ENCODE data around the gene CYP11A1. TPM values are rescaled to one million over a fixed set of nuclear protein-coding genes. Genes with fewer than 3 reads are reported as not detected.
A peak's percentile ranks its signal among the peaks of the same experiment; 100 is the strongest.

CYP11A1 gene
- total RNA-seq, 1 donor: not detected

DNA sequence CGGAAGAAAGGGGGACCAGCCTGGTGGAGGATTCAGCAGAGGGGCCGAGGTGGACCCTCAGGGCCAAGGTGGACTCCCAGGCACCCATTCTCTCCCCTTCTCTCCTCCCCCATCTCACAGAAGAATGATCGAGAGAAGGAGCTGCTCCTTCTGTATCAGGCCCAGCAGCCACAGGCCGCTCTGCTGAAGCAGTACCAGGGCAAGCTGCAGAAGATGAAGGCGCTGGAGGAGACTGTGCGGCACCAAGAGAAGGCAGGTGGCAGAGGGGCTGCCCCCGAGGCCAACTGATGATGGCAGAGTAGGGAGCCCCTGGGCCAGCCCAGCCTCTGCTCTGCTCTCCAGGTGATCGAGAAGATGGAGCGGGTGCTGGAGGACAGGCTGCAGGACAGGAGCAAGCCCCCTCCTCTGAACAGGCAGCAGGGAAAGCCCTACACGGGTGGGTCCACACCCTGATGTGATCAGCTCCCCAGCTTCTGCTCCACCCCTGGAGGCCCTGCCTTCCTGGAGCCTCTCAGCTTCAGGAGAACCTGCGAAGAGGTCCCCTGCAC is 36.5 kb downstream of the CYP11A1 start:
- DNase-seq (ENCODE audit: low read depth in 2 of 3, low spot score in 2 of 3): no peak

DNA sequence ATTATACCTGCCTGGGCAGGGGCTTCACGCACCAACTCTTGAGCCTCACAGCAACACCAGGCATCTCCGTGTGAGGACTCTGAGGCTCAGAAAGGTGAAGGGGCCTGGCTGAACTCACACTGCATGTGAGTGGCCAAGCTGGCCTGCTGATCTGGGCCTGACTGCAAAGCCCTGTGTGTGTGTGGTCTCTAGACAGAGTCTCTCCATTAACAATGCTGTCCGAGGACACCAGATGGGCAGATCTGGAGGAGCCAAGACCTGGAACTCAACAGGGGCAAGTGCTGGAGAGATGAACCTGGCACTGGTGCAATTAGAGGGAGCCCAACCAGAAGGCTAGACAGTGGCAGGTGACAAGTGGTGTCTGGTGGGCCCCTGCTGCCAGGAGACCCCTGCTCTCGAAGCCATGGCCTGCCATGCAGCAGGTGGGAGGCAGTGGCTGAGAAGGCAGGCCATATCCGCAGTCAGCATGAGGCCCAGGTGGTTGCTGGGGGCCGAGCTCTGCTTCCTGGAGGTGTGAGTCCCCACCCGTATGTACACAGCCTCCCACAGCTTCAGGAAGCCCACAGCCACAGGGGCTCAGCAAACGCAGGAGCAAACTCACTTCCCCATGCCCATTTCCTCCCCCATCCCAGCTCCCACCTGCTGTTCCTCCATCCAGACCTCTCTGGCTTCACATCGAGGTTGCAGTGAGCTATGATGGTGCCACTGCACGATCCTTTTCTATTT is 39.0 kb downstream of the CYP11A1 start:
- no peak for DNase-seq (ENCODE audit: low read depth in 2 of 3, low spot score in 2 of 3)

DNA sequence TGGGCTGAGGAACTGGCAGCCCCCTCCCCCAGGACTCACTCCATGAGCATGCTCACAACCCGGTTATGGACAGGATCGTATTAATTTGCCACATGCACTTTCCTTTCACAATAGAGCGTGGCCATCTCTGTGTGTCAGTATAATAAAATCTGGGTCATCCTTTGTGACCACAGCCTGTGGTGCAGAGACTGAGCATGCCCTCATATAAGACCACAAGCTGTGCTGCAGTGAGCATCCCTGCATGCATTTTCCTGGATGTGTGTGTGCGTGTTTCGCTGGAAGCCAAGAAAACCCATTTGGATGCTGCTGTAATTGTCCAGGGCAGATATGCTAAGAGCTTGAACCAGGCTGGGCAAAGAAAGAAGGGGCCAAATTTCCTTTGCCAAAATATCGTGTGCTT is 39.7 kb downstream of the CYP11A1 start:
- no peak for DNase-seq (ENCODE audit: low read depth in 2 of 3, low spot score in 2 of 3)

DNA sequence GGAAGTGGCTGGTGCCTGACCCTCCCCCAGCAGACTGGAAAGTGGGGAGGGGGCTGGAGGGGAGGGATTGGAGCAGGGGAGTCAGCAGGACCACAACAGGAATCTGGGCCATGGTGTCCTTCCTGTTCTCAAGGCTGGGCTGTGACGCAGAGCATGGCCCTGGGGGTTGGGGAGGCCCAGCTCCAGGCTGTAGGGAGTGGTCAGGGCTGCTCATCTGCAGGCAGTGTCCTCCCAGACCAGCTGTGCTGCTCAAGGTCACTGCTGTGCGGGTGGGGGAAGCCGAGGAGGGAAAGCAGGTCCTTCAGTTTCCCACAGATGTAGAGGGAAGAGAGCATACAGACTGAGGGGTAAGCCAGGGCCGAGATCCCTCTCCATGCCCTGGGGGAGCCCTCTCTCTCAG is 40.7 kb downstream of the CYP11A1 start:
- DNase-seq (ENCODE audit: low read depth in 2 of 3, low spot score in 2 of 3): no peak

DNA sequence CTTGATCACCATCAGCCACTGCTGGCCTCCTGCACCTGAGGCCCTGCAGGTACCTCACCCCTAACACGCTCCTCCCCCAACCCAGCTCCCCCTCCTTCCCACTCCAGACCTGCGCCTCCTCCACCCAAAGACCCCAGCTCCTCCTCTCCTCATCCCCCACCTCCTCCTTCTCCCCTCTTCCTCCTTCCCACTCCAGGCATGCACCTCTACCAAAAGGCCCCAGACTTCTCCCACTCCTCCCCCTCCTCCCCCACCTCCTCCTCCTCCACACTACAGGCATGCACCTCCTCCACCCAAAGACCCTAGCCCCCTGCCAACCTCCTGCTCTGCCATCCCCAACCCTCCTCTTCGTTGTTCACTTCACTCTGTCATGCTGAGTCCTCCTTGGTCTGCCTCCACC is 42.7 kb downstream of the CYP11A1 start:
- no peak for DNase-seq (ENCODE audit: low read depth in 2 of 3, low spot score in 2 of 3)

DNA sequence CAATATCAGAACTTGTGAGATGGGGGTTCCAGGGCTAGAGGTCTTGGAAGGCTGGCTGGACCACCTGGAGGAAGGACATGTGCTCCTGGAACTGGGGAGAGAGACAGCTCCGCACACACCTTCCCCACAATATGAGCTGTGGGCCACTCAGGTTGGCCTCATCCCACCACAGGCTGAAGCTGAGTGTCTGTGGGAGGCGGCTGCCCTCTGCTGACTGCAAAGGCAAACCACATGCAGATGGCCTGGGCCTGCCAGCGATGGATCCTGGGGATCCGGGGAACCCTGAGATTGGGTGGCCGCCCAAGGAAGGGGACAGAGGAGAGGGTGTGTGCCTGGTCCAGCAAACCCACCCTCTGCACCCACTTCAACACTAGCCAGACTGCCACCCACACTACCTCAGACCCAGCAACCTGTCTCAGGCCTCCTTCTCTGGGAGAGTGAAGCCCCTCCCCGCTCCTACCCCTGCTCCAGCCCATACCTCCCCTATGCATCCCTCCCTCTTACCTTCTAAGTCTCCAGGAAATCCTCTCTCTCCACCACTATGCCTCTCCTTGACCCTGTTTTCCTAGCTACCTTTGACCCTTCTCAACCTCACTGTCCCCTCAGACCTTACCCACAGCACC is 44.8 kb downstream of the CYP11A1 start:
- DNase-seq (ENCODE audit: low read depth in 2 of 3, low spot score in 2 of 3): peak; percentile 19 to 74 (median 48)

DNA sequence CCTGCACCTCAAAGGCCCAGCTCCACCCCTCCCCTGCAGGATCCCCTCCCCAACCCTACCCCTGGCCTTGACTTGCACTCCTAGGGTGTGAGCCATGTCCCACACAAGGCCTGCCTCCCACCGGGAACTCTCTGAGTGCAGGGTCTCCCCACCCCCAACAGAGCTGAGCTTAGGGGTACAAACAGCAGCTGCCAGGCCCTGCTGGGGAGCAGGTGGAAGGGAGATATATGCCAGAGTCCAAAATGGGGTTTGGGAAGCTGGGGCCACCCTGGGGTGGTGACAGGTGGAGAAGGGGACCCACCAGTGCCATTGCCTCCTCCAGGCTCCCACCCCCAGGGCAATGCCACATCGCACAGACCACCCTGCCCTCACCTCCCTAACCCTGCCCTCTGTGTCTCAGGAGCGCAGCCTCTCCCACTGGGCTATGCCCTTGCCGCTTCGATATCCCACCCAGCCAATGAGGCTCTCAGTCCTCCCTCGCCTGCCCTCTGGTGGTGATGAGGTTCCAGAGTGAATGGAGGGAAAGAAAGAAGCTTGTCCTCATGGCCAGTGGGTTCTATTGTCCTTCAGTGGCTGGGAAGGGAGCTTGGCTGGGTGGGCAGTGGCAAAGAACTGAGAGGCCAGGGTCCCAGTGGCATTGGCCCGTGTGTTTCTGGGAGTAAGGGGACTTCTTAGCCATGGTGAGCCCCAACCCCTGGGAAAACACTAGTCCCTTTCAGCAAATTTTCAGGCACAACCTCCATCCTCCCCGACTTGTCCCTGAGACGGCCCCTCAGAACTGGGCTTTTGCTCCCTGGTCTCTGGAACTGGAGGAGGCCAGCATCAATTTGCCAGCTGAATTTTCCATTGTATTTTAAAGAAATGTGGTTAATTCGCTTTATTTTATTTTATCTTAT is 46.8 kb downstream of the CYP11A1 start:
- DNase-seq (ENCODE audit: low read depth in 2 of 3, low spot score in 2 of 3): peak in 2 of 3 donors; percentile 33 to 56

DNA sequence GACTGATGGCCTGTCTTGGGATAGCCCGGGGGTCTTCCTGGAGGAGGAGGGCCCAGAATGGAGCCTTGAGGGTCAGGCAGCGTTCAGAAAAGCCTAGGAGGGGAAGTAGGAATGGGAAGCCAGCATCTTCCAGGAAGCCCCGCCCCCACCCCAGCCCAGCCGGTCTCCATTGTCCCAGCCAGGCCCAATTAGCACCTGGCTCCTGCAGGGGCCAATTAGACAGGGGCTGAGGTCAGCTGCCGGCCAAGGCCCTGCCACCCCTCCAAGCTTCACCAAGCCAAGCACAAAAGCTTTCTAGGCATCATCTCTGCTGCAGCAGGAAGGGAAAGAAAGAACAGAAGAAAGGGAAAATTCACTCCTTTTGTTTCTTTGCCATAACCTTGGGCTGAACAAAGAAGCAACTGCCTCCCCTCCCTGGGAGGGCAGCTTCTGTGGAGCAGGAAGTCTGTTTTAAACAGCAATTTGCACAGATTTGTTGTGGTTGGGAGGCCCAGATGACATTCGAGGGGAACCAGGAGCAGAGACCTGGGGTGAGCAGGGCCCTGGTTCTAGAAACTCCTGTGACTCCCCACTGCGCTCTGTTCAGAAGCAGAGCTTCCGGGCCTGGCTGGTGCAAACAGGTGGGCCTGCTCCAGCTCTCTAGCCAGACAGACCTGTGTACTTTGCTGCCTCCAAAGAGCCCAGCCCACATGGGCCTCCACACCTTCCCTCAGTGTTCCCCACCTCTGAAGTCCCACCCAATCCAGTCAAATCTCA is 47.7 kb downstream of the CYP11A1 start:
- DNase-seq (ENCODE audit: low read depth in 2 of 3, low spot score in 2 of 3): peak in 1 of 3 donors; percentile 65

DNA sequence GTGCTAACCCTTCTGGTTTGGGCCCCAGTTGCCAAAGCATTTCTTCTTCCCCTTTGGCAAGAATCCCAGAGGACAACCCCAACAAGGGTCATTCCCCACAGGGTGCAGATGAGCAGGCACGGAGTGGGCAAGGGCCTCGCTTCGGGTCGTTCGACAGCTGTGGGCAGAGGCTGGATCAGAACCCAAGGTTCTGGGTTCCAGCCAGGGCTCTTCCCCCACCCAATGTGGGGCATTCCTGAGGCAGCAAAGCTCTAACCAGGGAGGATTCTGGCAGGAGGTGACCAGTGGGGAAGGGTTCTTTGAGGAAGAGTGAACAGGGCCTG is 48.3 kb downstream of the CYP11A1 start:
- no peak for DNase-seq (ENCODE audit: low read depth in 2 of 3, low spot score in 2 of 3)

DNA sequence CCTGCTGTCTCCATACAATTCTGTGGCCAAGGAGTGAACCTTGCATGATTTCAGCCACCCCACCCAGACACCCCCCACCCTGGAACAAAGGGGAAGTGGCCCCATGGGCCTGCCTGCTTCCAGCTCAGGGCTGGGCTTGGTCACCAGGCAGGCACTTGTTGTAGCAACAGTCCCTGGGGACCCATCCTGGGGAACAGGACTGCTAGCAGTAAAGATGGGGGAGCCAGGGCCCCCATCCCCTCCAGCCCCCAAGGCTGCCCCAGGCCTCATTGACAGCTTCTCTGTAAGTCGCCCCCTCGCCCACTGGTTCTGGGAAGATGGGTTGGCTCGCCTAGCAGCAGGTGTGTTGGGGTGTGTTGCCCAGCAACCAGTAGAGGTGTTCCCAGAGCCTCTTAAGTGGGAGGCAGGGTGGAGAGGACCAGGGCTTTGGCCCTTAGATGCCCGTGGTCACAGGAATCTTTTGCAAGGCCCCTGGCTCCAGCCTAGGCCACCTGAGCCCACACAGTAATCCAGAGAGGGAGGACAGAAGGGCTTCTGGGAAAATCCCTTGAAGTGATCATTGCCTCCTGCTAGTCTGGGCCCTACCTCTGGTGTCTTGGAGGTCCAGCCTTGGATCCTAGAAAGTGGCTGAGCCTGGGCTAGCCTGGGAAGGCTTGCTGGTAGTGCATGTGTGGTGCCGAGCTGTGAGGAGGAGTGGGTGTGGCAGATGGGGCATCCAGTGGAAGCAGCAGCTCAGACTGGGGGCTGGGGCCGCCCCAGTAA is 48.9 kb downstream of the CYP11A1 start:
- DNase-seq (ENCODE audit: low read depth in 2 of 3, low spot score in 2 of 3): peak in 1 of 3 donors; percentile 35

DNA sequence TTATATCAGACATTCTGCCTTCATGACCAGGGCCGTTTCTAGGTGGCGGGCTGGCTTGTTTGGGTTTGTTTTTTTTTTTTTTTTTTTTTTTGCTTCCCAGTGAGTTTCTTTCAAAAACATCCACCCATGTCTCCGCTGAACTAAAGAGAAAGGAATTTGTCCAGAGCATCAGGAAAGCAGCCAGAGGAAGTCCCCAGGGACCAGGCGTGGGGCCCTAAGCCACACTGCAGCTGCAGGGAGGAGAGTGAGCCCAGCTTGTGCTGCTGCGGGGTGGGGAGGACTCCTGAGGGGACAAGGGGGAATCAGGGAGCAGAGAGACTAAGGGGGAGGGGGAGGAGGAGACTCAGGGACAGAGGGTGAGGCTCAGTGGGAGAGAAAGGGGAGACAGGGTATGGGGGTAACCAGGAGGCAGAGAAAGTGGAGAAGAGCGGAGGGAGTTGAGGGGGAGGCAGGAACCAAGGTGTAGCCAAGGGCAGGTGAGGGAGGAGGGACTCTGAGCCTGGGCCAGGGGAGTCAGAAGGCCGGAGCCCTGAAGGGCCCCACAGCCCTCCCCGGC is 49.5 kb downstream of the CYP11A1 start:
- no peak for DNase-seq (ENCODE audit: low read depth in 2 of 3, low spot score in 2 of 3)

DNA sequence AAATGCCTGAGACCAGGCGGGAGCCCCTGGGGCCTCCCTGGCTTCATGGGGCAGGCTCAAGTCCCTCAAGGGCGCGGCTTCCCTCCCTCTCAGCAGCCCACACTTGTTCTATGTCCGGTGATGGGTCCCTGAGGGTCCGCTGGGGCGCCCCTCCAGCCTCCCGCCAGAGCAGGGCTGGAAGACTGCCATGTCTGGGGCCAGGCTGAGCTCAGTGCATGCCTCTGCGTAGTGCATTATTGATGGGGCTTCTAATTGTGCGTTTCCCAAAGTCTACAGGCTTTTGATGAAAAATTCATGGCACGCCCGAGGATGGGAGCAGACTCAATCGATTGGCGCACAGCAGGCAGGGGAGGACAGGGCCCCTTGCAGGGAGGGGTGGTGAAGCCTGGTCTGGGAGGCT is 51.3 kb downstream of the CYP11A1 start:
- DNase-seq (ENCODE audit: low read depth in 2 of 3, low spot score in 2 of 3): no peak

DNA sequence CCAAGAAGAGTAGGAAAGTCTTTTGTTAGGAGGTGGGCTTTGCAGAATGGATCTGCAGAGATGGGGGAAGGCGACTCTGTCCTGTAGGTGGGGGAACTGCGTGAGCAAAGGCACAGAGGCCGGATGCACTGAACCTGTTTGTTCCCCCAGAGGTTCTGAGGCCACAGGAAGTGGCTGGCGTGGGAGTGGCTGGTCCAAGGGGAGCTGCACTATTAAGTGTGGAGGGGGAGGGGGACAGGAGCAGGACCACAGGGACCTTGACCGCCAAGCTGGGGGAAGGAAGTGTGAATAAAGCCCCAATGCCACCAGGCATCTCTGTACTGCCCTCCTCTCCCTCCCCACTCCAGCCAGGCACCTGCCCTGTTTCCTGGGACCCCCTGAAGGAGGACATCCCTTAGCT is 51.8 kb downstream of the CYP11A1 start:
- DNase-seq (ENCODE audit: low read depth in 2 of 3, low spot score in 2 of 3): no peak

DNA sequence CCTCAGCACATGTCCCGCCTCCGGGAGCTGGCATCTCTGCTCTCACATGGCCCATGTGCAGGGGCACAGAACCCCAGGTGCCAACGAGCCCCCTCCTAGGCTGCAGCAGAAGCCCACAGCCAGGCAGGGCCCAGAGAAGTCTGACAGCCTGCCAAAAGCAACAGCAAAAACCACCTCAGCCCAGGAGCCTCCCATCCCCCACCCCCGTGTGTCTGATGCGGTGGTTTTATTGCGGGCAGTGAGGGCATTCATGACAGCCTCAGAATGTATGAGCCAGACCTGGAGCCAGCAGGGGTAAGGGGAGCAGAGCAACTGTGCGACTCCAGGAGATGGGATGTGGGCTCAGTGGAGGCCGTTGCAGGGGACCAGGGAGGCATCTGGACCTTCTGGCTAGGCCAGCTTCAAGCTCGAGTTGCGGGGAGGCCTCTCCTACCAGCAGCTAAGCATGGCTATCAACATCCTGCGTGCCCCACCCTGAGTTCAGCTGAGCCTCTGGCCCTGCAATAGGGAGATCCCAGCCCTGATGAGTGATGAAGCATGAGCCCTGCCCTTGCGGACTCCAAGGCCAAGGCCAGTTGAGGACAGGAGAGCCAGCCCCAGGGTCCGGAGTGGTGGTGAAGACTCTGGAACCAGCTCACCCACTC is 52.5 kb downstream of the CYP11A1 start:
- DNase-seq (ENCODE audit: low read depth in 2 of 3, low spot score in 2 of 3): no peak

DNA sequence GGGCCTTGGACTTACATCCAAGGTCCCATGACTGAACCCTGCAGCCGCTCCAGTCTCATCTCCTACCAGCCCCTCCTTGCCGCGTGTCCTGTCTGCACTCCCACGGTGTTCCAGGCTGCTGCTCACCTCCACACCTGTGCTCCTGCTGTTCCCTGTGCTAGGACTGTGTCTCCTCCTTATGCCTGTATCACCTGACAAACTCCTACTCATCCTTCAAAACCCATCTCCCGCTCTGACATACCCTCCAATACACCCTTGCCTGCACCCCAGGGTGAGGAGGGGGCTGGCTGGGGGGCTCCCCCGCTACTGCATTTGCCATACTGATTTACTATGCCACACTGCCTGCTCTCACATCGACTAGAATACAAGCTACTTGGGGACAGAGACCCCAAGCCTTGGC is 53.6 kb downstream of the CYP11A1 start:
- no peak for DNase-seq (ENCODE audit: low read depth in 2 of 3, low spot score in 2 of 3)

DNA sequence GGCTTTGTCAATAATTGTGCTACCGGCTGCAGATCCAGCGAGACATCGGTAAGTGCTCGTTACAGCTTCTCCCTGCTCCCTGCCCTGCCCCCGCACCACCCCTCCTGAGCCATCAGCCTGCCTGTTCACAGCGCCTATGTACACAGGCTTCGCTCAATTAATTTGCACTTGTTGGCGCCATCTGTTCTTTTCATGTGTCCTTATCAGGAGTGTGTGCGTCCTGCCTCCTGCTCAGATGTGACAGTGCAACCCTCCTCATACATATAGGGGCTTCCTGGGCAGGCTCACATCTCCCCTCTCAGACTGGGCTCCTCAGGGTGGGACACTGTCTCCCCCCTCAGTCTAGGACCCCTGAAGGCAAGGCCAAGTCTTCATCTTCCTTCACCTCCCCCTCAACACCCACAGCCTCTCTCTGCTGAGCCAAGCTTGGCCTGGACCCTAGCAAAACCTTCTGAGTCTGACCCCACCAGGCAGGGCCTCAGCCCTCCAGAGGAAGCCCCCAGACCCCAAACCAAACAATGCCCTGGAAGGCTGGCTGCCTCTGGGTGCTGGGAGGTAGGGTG is 54.9 kb downstream of the CYP11A1 start:
- no peak for DNase-seq (ENCODE audit: low read depth in 2 of 3, low spot score in 2 of 3)

DNA sequence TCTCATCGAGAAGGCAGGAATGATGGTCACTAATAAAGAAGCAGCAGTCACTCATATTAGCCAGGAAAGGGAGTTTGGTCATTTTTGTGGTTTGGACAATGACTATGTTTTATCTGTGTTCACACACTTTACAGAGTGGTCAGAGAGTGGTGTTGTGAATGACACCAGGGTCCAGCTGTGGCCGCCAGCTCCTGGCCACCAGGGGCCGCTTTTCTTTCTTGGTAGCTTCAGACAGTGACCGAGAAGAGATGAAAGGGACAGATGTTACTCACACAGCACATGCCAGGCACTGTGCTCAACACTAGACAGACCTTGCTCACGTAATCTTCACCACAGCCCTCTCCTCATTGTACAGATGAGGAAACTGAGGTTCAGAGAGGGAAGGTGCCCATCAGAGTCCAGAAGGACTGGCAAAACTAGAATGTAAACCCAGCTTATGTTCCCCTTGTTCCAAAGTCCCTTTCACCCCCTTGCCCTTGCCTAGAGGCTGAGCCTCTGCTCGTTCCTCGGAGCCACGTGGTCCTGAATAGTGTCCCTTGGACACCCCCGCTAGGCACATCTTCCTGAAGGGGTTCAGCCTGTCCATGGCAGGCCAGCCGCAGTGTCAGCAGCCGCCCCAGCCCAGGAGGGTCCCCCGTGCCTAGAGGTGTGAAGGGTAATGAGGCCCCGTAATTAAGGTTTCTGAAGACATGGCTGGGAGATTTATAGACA is 55.6 kb downstream of the CYP11A1 start:
- no peak for DNase-seq (ENCODE audit: low read depth in 2 of 3, low spot score in 2 of 3)

Data from hematopoietic multipotent progenitor cell (in vitro differentiated cells).